HG02840 (cell line): ENCODE measurements around the gene ROBO1.

Source experiments
- ATAC-seq: cut with Tn5 transposase; IDR thresholded peaks from one replicate; pipeline ENCODE4 v1.9.1; 2021; ENCODE audit warnings: mild to moderate bottlenecking, moderate library complexity, moderate number of reproducible peaks; ENCODE audit not compliant: unreplicated experiment, low FRiP score

The ROBO1 gene

GRCh38 chr3:78957456-78957855, 810.3 kb downstream of the ROBO1 start:
- no peak for ATAC-seq

GRCh38 chr3:78951342-78951945, 816.4 kb downstream of the ROBO1 start:
- no peak for ATAC-seq

GRCh38 chr3:78941587-78941986, 826.2 kb downstream of the ROBO1 start:
- no peak for ATAC-seq

GRCh38 chr3:78940626-78941025, 827.2 kb downstream of the ROBO1 start:
- no peak for ATAC-seq

GRCh38 chr3:78940128-78940527, 827.7 kb downstream of the ROBO1 start:
- no peak for ATAC-seq

- ATAC-seq, result no peak
Observed at GRCh38 chr3:78937475-78937874, 830.3 kb downstream of the ROBO1 start.

- ATAC-seq, result no peak
Observed at GRCh38 chr3:78927759-78928158, 840.0 kb downstream of the ROBO1 start.

GRCh38 chr3:78926523-78926922, 841.3 kb downstream of the ROBO1 start:
- ATAC-seq, result no peak

- no peak for ATAC-seq
Observed at GRCh38 chr3:78924711-78925110, 843.1 kb downstream of the ROBO1 start.

- no peak for ATAC-seq
Observed at GRCh38 chr3:78919021-78919755, 848.6 kb downstream of the ROBO1 start.

- ATAC-seq, result no peak
Observed at GRCh38 chr3:78918361-78919020, 849.3 kb downstream of the ROBO1 start.

GRCh38 chr3:78917536-78917935, 850.3 kb downstream of the ROBO1 start:
- ATAC-seq, result no peak

GRCh38 chr3:78913711-78914110, 854.1 kb downstream of the ROBO1 start:
- no peak for ATAC-seq

- no peak for ATAC-seq
Observed at GRCh38 chr3:78912687-78913086, 855.1 kb downstream of the ROBO1 start.

- no peak for ATAC-seq
Observed at GRCh38 chr3:78912259-78912658, 855.5 kb downstream of the ROBO1 start.

- ATAC-seq, result no peak
Observed at GRCh38 chr3:78911394-78911793, 856.4 kb downstream of the ROBO1 start.

- ATAC-seq, result no peak
Observed at GRCh38 chr3:78908236-78908635, 859.6 kb downstream of the ROBO1 start.

- ATAC-seq, result no peak
Observed at GRCh38 chr3:78907367-78907766, 860.4 kb downstream of the ROBO1 start.

- no peak for ATAC-seq
Observed at GRCh38 chr3:78906930-78907329, 860.9 kb downstream of the ROBO1 start.

- no peak for ATAC-seq
Observed at GRCh38 chr3:78906245-78906644, 861.6 kb downstream of the ROBO1 start.

GRCh38 chr3:78905700-78906099, 862.1 kb downstream of the ROBO1 start:
- ATAC-seq, result no peak

GRCh38 chr3:78901544-78901943, 866.3 kb downstream of the ROBO1 start:
- no peak for ATAC-seq
